MM.1S (cell line): ENCODE measurements around the gene LRPAP1.

ENCODE experiments used
- CTCF ChIP-seq: fragments of 300-600 bp; sonication (generic); IDR thresholded peaks from 2 replicates; pipeline ENCODE4 v1.5.1; 2016; ENCODE audit warnings: antibody characterized with exemption, low read length, mixed read lengths
- EZH2phosphoT487 ChIP-seq: fragments of 300-600 bp; sonication (generic); IDR thresholded peaks from 2 replicates; pipeline ENCODE4 v1.6.1; 2018; ENCODE audit warnings: antibody characterized with exemption, low read length

GRCh38 chr4:3530051-3530450 lies 2.2 kb downstream of the LRPAP1 start:
- TF ChIP-seq CTCF (no peak), EZH2phosphoT487 (no peak)
